Heart left ventricle (tissue), 16 donors: Measurements from ENCODE around the gene GAPVD1. TPM values are rescaled to one million over a fixed set of nuclear protein-coding genes. Genes with fewer than 3 reads are reported as not detected.
A peak's percentile ranks its signal among the peaks of the same experiment; 100 is the strongest.

Experiments used
- ATAC-seq, 4 donors: fragments of 200-7000 bp; cut with Tn5 transposase; one replicate each; pipeline ENCODE4 v1.9.1; 2020 to 2022; ENCODE audit warnings: moderate library complexity in 4 of 4, mild to moderate bottlenecking in 3 of 4, moderate number of reproducible peaks in 1 of 4
- DNase-seq, 5 donors: peaks; one replicate each; pipeline ENCODE4 v3.0.0-alpha.2; 2020
- H3K27ac ChIP-seq, 12 donors: fragments of 200-600 bp; sonication (generic) in 4 of 12; one replicate each; pipeline versions ENCODE4 v1.5.0 to v1.8.0; 2016 to 2022; ENCODE audit warnings: mild to moderate bottlenecking in 2 of 12
- H3K27me3 ChIP-seq, 9 donors: fragments of 200-600 bp; sonication (generic) in 2 of 9; one replicate each; pipeline versions ENCODE4 v1.5.1 to v1.8.0; 2016 to 2022; ENCODE audit warnings: mild to moderate bottlenecking in 3 of 9
- H3K36me3 ChIP-seq, 9 donors: fragments of 200-600 bp; sonication (generic) in 2 of 9; one replicate each; pipeline versions ENCODE4 v1.5.0 to v1.8.0; 2018 to 2022; ENCODE audit warnings: mild to moderate bottlenecking in 2 of 9
- H3K4me1 ChIP-seq, 12 donors: fragments of 200-600 bp; sonication (generic) in 4 of 12; one replicate each; pipeline versions ENCODE4 v1.5.0 to v1.8.0; 2016 to 2022; ENCODE audit warnings: mild to moderate bottlenecking in 3 of 12
- H3K4me3 ChIP-seq, 12 donors: fragments of 200-600 bp; sonication (generic) in 4 of 12; one replicate each; pipeline versions ENCODE4 v1.5.0 to v1.8.0; 2017 to 2022; ENCODE audit warnings: mild to moderate bottlenecking in 9 of 12, moderate library complexity in 4 of 12
- H3K9me3 ChIP-seq, 12 donors: fragments of 200-600 bp; sonication (generic) in 4 of 12; one replicate each; pipeline versions ENCODE4 v1.5.0 to v1.8.0; 2016 to 2022; ENCODE audit warnings: mild to moderate bottlenecking in 1 of 12
- CTCF ChIP-seq, 12 donors: fragments of 200-600 bp; sonication (generic) in 4 of 12; IDR thresholded peaks; one replicate each; pipeline versions ENCODE4 v1.5.0 to v1.8.0; 2018 to 2022; ENCODE audit warnings: antibody characterized with exemption in 12 of 12, mild to moderate bottlenecking in 5 of 12
- POLR2A ChIP-seq, 2 donors: fragments of 450-650 bp; IDR thresholded peaks; one replicate each; pipeline ENCODE4 v1.6.1; 2017; ENCODE audit warnings: antibody characterized with exemption in 2 of 2, mild to moderate bottlenecking in 2 of 2, moderate library complexity in 2 of 2
- WGBS, 4 donors: extraction: QIAGEN DNeasy Blood & Tissue Kit in 2 of 4; methylation state at CpG; one replicate each; pipeline versions ENCODE4 v1.1.5 to v1.1.7; 2013 to 2018; 5-methylcytosine and 5-hydroxymethylcytosine counted together
- intact Hi-C, 10 donors: fragments of 100-400 bp; cut with DNase I; formaldehyde crosslinking; loops; one replicate each; pipeline versions ENCODE4 v1.11.1 to v1.14.2; 2022
- polyA plus RNA-seq, 2 donors: library from polyadenylated mRNA; stranded (reverse); fragments of 200-250 nt; gene quantifications; one replicate each; pipeline ENCODE4 v1.2.3, GENCODE V29; 2013
- total RNA-seq, 9 donors: library from RNA; depleted of rRNA in 2 of 9; stranded (reverse); fragments of >200 nt in 2 of 9; fragmentation: NEBNext Ultra II Directional in 3 of 9; extraction: Animal tissue kit (Norgen Biotek cat#: 25700) in 3 of 9; gene quantifications; one replicate each; pipeline versions ENCODE4 v1.1.0 to v1.2.4, GENCODE V29; 2016 to 2023
- donor health status: ischemic (EF 13 %, LVEDD 7.1; RV severe dilation, severe dysfunction).
- donor health status: healthy with polysubstance abuse.
- donor health status: DM: no; HTN: yes; CAD: no.
- donor health status: DM: no; HTN: no; CAD: no.
- donor health status: ischemic (EF 25% LVEDD 6.9; RV normal size, moderate dysfunction).
- donor health status: ischemic (EF 25% LVEDD 5.7; RV mildly dilated, moderate dysfunction).
- donor health status: healthy.
- donor health status: DM: yes; HTN: yes; CAD: no.
- donor health status: ischemic (EF 35%, LVEDD 5.7; RV mildly dilated, moderate dysfunction).
- donor health status: nonischemic (EF 11% LVEDD 7.7; RV severe dilation, severe dysfunction).
- donor health status: DM: yes; HTN: yes; CAD: no.
- donor health status: PGD.
- donor health status: ischemic (EF 29% LVEDD 5.4; RV normal size, mild dysfunction).
- donor health status: nonischemic (EF 23%, LVEDD 6.1; RV moderate dilation, normal function).

The GAPVD1 gene
- total and polyA plus RNA-seq, 11 donors, result 7.2 to 45.5 (median 32.4) TPM

GRCh38 chr9:125412166-125412565, 150.5 kb downstream of the GAPVD1 start:
- intact Hi-C loops, result loop anchor here in 2 of 10 donors (5.0 to 10.0 kb wide), 2 partner anchors 223 to 335 kb away; partner anchors contain the start of gene PBX3 (in 1 of the 2)
- ATAC-seq, result no peak
- 81 to 87% (median 83%) methylated on average over 10 of the region's 10 CpGs for WGBS, 4 donors
- DNase-seq, result peak in 1 of 5 donors; percentile 6
- no peak for TF ChIP-seq POLR2A (IDR thresholded peaks at IDR 0.05)
- no peak for TF ChIP-seq CTCF (IDR thresholded peaks at IDR 0.05)
- Histone ChIP-seq H3K27ac (no peak overlapping the region), H3K9me3 (no peaks in the 10 kb centered on the region), H3K4me3 (no peak overlapping the region), H3K4me1 (peaks cover 0 to 16% (median 5%) of the 10 kb centered on the region in 12 donors), H3K27me3 (peaks cover 0 to 2% (median 0%) of the 10 kb centered on the region in 9 donors), H3K36me3 (no peaks in the 10 kb centered on the region)

- WGBS, 4 donors, result 93 to 98% (median 96%) methylated on average over 8 of the region's 8 CpGs
- DNase-seq (peak in 1 of 5 donors; percentile 15), ATAC-seq (no peak)
- TF ChIP-seq POLR2A (IDR thresholded peaks at IDR 0.05) (no peak), CTCF (IDR thresholded peaks at IDR 0.05) (no peak)
- Histone ChIP-seq H3K4me1 (peaks cover 0 to 5% (median under 1%) of the 10 kb centered on the region in 12 donors), H3K27me3 (no peaks in the 10 kb centered on the region), H3K4me3 (no peak overlapping the region), H3K36me3 (no peaks in the 10 kb centered on the region), H3K27ac (no peak overlapping the region), H3K9me3 (no peaks in the 10 kb centered on the region)
- intact Hi-C loops, result loop anchor here in 2 of 10 donors (5.0 to 10.0 kb wide), 2 partner anchors 221 to 334 kb away; partner anchors contain the start of gene PBX3 (in 1 of the 2)
Measured at GRCh38 chr9:125413579-125413978, 152.0 kb downstream of the GAPVD1 start.

GRCh38 chr9:125415583-125416460, 154.2 kb downstream of the GAPVD1 start:
- Histone ChIP-seq H3K36me3 (no peaks in the 10 kb centered on the region), H3K27me3 (no peaks in the 10 kb centered on the region), H3K9me3 (no peaks in the 10 kb centered on the region), H3K4me1 (peaks cover 0 to 3% (median 0%) of the 10 kb centered on the region in 12 donors), H3K4me3 (no peak overlapping the region), H3K27ac (no peak overlapping the region)
- ATAC-seq (peak in 2 of 4 donors; percentile 25 to 55), DNase-seq (peak in 2 of 5 donors; percentile 20 to 51)
- intact Hi-C loops, result loop anchor here in 1 of 10 donors (10.0 kb wide), 1 partner anchor 219 kb away; no protein-coding TSS in a partner anchor
- TF ChIP-seq CTCF (IDR thresholded peaks at IDR 0.05) (peak in 2 of 12 donors; percentile 8 to 28), POLR2A (IDR thresholded peaks at IDR 0.05) (no peak)
- WGBS, 4 donors, result 81 to 85% (median 85%) methylated on average over 23 of the region's 23 CpGs

GRCh38 chr9:125416517-125416916, 154.9 kb downstream of the GAPVD1 start:
- Histone ChIP-seq H3K9me3 (no peaks in the 10 kb centered on the region), H3K4me1 (peaks cover 0 to 3% (median 0%) of the 10 kb centered on the region in 12 donors), H3K27ac (no peak overlapping the region), H3K36me3 (no peaks in the 10 kb centered on the region), H3K4me3 (no peak overlapping the region), H3K27me3 (no peaks in the 10 kb centered on the region)
- TF ChIP-seq CTCF (IDR thresholded peaks at IDR 0.05) (no peak), POLR2A (IDR thresholded peaks at IDR 0.05) (no peak)
- intact Hi-C loops, result loop anchor here in 1 of 10 donors (10.0 kb wide), 1 partner anchor 218 kb away; no protein-coding TSS in a partner anchor
- WGBS, 4 donors, result 92 to 94% (median 93%) methylated on average over 8 of the region's 8 CpGs
- ATAC-seq, result no peak
- no peak for DNase-seq
